ENCODE results near the gene PPARA. TPM values are rescaled to one million over a fixed set of nuclear protein-coding genes. Genes with fewer than 3 reads are reported as not detected.

The PPARA gene
- total RNA-seq, 2 experiments from 2014 or later, result 9.1 to 11.8 TPM

DNA sequence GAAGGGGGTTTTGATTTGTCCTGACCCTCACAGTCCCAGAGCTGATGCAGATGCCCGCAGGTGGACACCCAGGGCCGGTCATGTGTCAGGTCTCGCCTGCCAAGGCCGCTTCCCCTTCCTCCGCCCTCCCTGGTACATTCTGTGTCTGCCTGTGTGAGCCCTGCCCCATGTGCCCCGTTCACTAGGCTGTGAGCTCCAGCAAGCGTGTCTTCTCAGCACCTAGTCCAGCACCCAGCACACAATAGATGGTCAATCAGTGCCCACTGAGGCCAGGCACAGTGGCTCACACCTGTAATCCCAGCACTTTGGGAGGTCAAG, 29.9 kb upstream of the PPARA start:
- Mint-ChIP-seq H3K27ac (no peak overlapping the region), H3K9me3 (no peaks in the 10 kb centered on the region), H3K36me3 (ENCODE audit: low read depth) (no peaks in the 10 kb centered on the region)

DNA sequence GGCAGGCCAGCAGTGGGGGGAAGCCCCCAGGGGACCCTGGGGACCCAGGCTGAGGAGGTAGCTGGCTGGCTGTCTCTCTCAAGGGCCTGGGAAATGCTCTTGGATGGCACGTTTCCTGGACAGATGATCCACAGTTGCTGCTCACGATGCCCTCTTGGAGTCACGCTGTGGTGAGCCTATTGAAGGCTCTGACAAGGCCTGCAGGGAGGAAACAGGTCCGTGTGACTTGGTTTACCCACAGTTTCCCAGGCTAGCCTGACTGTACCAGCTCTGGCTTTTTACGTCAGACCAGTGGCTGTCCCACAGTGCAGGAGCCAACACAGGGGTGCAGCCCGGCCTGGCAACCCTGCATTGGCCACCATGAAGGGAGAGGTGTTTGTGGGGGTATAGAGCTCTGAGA, 29.2 kb upstream of the PPARA start:
- H3K9me3 Mint-ChIP-seq, result no peaks in the 10 kb centered on the region

More for the DNA sequence above, 29.9 kb upstream of the PPARA start:
- H3K27me3 Mint-ChIP-seq, result no peaks in the 10 kb centered on the region
- no peak for TF ChIP-seq CTCF (IDR thresholded peaks at IDR 0.05)
- H3K4me1 Mint-ChIP-seq (ENCODE audit: low read depth), result no peaks in the 10 kb centered on the region
- DNase-seq (no peak), ATAC-seq (no peak)
- ChIA-PET CTCF (interaction anchor here (1.0 kb wide), 1 partner anchor 114 kb away, joined by 4 read pairs; no protein-coding TSS in a partner anchor), POLR2A (no interaction called here)
- intact Hi-C loops (cut with micrococcal nuclease), result loop anchor here (5.0 kb wide), 1 partner anchor 177 kb away; the partner anchor contains the start of gene GTSE1
- H3K4me3 Mint-ChIP-seq, result no peak overlapping the region

GRCh38 chr22:46121523-46122287, 28.6 kb upstream of the PPARA start:
- Mint-ChIP-seq H3K4me1 (ENCODE audit: low read depth) (no peaks in the 10 kb centered on the region), H3K27me3 (no peaks in the 10 kb centered on the region), H3K27ac (no peak overlapping the region), H3K9me3 (no peaks in the 10 kb centered on the region), H3K36me3 (ENCODE audit: low read depth) (no peaks in the 10 kb centered on the region), H3K4me3 (no peak overlapping the region)
- TF ChIP-seq CTCF (IDR thresholded peaks at IDR 0.05), result no peak
- intact Hi-C loops (cut with micrococcal nuclease), result loop anchor here (2.0 to 5.0 kb wide), 2 partner anchors 176 to 193 kb away; partner anchors contain the start of gene GTSE1
- no peak for DNase-seq
- POLR2A ChIA-PET, result no interaction called here
- ATAC-seq, result no peak
- CTCF ChIA-PET, result interaction anchor here (0.6 to 2.5 kb wide), 32 partner anchors 12 to 420 kb away, joined by 3 to 23 read pairs (median 4); partner anchors contain the start of genes CDPF1 and GTSE1

More for the DNA sequence above, 29.2 kb upstream of the PPARA start:
- intact Hi-C loops (cut with micrococcal nuclease), result loop anchor here (5.0 kb wide), 1 partner anchor 176 kb away; the partner anchor contains the start of gene GTSE1
- no peaks in the 10 kb centered on the region for H3K4me1 Mint-ChIP-seq (ENCODE audit: low read depth)
- H3K27ac Mint-ChIP-seq, result no peak overlapping the region
- no peak for DNase-seq
- H3K27me3 Mint-ChIP-seq, result no peaks in the 10 kb centered on the region
- ATAC-seq, result no peak
- POLR2A ChIA-PET, result no interaction called here
- H3K4me3 Mint-ChIP-seq, result no peak overlapping the region
- no peaks in the 10 kb centered on the region for H3K36me3 Mint-ChIP-seq (ENCODE audit: low read depth)
- CTCF ChIA-PET, result interaction anchor here (0.7 to 2.5 kb wide), 11 partner anchors 12 to 194 kb away, joined by 3 to 23 read pairs (median 7); no protein-coding TSS in a partner anchor
- TF ChIP-seq CTCF (IDR thresholded peaks at IDR 0.05), result no peak

DNA sequence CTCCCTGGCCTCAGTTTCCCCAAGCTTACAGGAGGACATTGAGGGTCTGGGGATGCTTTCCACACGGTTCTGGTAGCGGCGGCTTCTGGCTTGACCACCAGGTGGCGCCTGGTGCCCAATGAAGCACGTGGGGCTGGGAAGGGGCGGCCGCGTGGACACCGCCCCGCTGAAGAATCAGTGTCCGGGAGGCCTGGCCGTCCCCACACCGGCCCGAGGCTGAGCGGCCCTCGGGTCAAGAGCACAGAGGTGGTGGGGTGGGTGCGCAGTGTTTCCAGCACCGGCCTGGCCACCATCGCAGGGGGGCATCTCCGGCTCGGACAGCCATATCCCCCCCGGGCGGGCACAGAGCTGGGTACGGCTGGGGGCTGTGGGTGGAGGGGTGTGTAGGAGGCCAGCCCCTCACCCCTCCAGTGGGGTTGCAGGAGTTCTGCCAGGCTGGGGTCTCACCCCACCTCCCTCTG, 27.8 kb upstream of the PPARA start:
- H3K4me1 Mint-ChIP-seq (ENCODE audit: low read depth), result no peaks in the 10 kb centered on the region
- no peak overlapping the region for H3K4me3 Mint-ChIP-seq
- no peak overlapping the region for H3K27ac Mint-ChIP-seq
- CTCF ChIA-PET, result interaction anchor here (0.6 to 2.5 kb wide), 34 partner anchors 16 to 419 kb away, joined by 3 to 23 read pairs (median 4); partner anchors contain the start of genes CDPF1 and GTSE1
- POLR2A ChIA-PET, result no interaction called here
- TF ChIP-seq CTCF (IDR thresholded peaks at IDR 0.05), result peak; percentile 97
- H3K36me3 Mint-ChIP-seq (ENCODE audit: low read depth), result no peaks in the 10 kb centered on the region
- H3K9me3 Mint-ChIP-seq, result no peaks in the 10 kb centered on the region
- intact Hi-C loops (cut with micrococcal nuclease), result loop anchor here (2.0 to 5.0 kb wide), 2 partner anchors 175 to 192 kb away; partner anchors contain the start of gene GTSE1
- peak; percentile 81 for DNase-seq
- H3K27me3 Mint-ChIP-seq, result no peaks in the 10 kb centered on the region
- ATAC-seq, result peak; percentile 87

Measured in activated CD8-positive, alpha-beta T cell treated with anti-CD3 and anti-CD28 coated beads for 36 hours (primary cell).